Measurements from ENCODE around the gene CLDN1. TPM values are rescaled to one million over a fixed set of nuclear protein-coding genes. Genes with fewer than 3 reads are reported as not detected.

CLDN1 gene
- total and polyA plus RNA-seq, 12 donors, result 0.10 to 0.78 (median 0.17) TPM; not detected in 2

GRCh38 chr3:190368881-190369280 is 46.6 kb upstream of the CLDN1 start:
- Histone ChIP-seq H3K4me1 (no peaks in the 10 kb centered on the region), H3K9me3 (no peaks in the 10 kb centered on the region), H3K27me3 (no peaks in the 10 kb centered on the region), H3K36me3 (no peaks in the 10 kb centered on the region), H3K4me3 (no peak overlapping the region), H3K27ac (no peak overlapping the region)
- no peak for DNase-seq
- ATAC-seq, result no peak
- intact Hi-C loops (cut with DNase I), result no loop called here
- TF ChIP-seq CTCF (IDR thresholded peaks at IDR 0.05), result no peak

- 70 to 74% methylated on average over 2 of the region's 2 CpGs for WGBS, 2 donors
- ATAC-seq (no peak), DNase-seq (no peak)
- H3K4me1 ChIP-seq, result no peaks in the 10 kb centered on the region
- no peaks in the 10 kb centered on the region for H3K27me3 ChIP-seq
- H3K9me3 ChIP-seq, result no peaks in the 10 kb centered on the region
- H3K27ac ChIP-seq, result no peak overlapping the region
- no peak overlapping the region for H3K4me3 ChIP-seq
- intact Hi-C loops (cut with DNase I), result no loop called here
- TF ChIP-seq CTCF (IDR thresholded peaks at IDR 0.05), result no peak
- no peaks in the 10 kb centered on the region for H3K36me3 ChIP-seq
These were observed 43.9 kb upstream of the CLDN1 start for GRCh38 chr3:190366133-190366532.

GRCh38 chr3:190362258-190362657 is 40.0 kb upstream of the CLDN1 start:
- Histone ChIP-seq H3K9me3 (no peaks in the 10 kb centered on the region), H3K4me3 (no peak overlapping the region), H3K36me3 (no peaks in the 10 kb centered on the region), H3K4me1 (no peaks in the 10 kb centered on the region), H3K27ac (no peak overlapping the region), H3K27me3 (no peaks in the 10 kb centered on the region)
- intact Hi-C loops (cut with DNase I), result no loop called here
- TF ChIP-seq CTCF (IDR thresholded peaks at IDR 0.05), result no peak
- no peak for DNase-seq
- ATAC-seq, result no peak
- 79 to 81% methylated on average over 9 of the region's 9 CpGs for WGBS, 2 donors

GRCh38 chr3:190361791-190362190 is 39.5 kb upstream of the CLDN1 start:
- DNase-seq, result no peak
- ATAC-seq, result no peak
- WGBS, 2 donors, result 98 to 100% methylated on average over 1 of the region's 1 CpG
- Histone ChIP-seq H3K4me1 (no peaks in the 10 kb centered on the region), H3K27ac (no peak overlapping the region), H3K9me3 (no peaks in the 10 kb centered on the region), H3K36me3 (no peaks in the 10 kb centered on the region), H3K4me3 (no peak overlapping the region), H3K27me3 (no peaks in the 10 kb centered on the region)
- no peak for TF ChIP-seq CTCF (IDR thresholded peaks at IDR 0.05)
- intact Hi-C loops (cut with DNase I), result no loop called here

- Histone ChIP-seq H3K9me3 (no peaks in the 10 kb centered on the region), H3K27ac (no peak overlapping the region), H3K4me1 (no peaks in the 10 kb centered on the region), H3K4me3 (no peak overlapping the region), H3K27me3 (no peaks in the 10 kb centered on the region), H3K36me3 (no peaks in the 10 kb centered on the region)
- DNase-seq, result no peak
- no peak for TF ChIP-seq CTCF (IDR thresholded peaks at IDR 0.05)
- WGBS, 2 donors, result 71 to 83% methylated on average over 2 of the region's 2 CpGs
- ATAC-seq, result no peak
- intact Hi-C loops (cut with DNase I), result no loop called here
These were observed 38.0 kb upstream of the CLDN1 start for GRCh38 chr3:190360228-190360627.
